G401.6 (cell line): ENCODE measurements around the gene MRPL24.
"Not testable (repeated sequence)": the region's sequence is repeated elsewhere in the genome, so short reads cannot be mapped to it uniquely, and the experiment has no call there.

ENCODE experiments used
- FAIRE-seq: peaks from 2 replicates; lab custom pipeline; 2012; peaks lifted over from hg19 to GRCh38; lab: Jason Lieb, UNC

MRPL24 gene

DNA sequence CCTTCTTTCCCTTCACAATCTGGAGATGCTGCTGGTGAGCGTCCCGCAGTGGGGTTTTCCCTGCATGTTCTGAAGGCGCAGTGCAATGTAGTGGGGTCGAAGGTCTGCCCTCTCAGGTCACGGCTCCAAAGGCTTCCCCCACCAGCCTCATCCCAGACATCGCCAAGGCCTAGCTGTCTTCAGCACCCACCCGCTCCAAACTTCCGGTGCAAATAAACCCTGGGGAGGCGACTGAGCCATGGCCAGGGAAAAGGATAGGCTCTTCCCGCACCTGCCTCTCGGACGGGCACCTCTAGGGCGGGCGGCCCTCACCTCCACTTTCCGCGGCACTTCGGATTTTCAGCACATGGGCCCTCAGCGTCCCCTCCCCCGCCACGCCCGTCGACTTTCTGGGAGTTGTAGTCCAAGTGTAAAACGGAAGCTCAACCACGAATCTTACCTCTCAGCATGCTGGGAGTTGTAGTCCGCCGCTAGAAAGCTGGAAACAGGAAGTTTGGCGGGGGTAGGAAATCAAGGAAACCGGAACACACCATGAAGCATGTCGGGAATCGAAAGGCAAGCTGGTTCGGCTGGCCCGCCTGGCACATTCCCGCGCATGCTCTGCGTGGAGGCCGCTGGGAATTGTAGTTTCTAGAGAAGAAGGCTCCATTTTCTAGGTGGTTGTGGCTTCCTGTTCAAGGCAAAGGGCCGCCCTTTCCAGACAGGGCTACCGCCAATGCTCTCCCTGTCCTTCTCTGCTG, at the start of gene MRPL24:
TSS of gene MRPL24 (minus strand) at position 348 of the 740 bp plus-strand sequence. CDS start 2,384 bp downstream, outside the sequence.
- FAIRE-seq = peak; percentile 98

DNA sequence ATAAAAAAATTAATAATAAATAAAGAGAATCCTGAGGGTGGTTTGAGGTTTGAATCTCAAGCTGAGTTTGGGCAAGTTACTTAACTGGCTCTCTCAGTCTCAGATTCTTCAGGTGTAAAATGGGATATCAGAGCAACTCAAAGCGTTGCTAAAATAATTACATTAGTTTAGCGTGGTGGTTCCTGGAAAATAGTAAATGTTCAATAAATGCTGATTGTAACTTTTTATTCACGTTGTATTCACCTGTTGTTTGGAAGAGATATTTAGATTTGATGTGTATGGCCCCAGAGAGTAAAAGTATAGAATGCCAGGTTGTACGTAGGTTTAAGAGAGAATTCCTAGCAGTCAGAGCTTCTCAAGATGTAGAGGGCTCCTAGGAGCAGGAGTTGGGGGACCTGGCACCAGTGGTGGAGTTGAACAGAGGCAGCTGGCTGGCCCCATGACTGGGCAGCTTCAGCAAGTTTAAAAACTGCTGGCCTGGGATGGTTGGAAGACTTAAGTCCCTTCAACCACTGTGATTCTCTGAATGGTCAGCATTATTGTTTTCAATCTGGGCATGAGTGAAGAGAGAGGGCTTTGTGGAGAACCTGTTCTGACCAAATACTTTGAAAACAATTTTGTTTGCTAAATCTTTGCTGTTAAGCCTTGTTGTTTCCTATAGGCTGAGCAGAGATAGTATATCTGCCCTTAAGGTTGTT, 48.9 kb upstream of the MRPL24 start:
- FAIRE-seq = no peak

DNA sequence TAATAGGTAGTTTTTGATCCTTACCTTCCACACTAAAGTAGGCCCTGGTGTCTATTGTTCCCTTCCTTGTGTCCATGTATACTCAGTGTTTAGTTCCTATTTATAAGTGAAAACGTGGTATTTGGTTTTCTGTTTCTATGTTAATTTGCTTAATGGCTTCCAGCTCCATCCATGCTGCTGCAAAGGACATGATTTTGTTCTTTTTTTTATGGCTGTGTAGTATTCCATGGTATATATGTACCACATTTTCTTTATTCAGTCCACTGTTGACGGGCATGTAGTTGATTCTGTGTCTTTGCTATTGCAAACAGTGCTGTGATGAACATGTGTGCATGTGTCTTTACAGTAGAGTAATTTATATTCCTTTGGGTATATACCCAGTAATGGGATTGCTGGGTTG, 47.2 kb upstream of the MRPL24 start:
- FAIRE-seq = no peak

DNA sequence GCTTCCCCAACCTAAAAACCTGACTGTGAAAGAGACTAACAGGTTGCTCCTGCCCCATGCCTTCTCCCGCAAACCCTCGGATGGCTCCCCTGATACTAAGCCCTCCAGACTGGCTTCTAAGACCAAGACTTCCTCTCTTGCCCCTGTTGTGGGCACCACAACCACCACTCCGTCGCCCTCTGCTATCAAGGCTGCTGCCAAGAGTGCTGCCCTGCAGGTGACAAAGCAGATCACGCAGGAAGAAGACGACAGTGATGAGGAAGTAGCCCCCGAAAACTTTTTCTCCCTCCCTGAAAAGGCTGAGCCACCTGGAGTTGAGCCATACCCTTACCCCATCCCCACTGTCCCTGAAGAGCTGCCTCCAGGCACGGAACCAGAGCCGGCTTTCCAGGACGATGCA, 45.8 kb upstream of the MRPL24 start:
- FAIRE-seq = no peak

DNA sequence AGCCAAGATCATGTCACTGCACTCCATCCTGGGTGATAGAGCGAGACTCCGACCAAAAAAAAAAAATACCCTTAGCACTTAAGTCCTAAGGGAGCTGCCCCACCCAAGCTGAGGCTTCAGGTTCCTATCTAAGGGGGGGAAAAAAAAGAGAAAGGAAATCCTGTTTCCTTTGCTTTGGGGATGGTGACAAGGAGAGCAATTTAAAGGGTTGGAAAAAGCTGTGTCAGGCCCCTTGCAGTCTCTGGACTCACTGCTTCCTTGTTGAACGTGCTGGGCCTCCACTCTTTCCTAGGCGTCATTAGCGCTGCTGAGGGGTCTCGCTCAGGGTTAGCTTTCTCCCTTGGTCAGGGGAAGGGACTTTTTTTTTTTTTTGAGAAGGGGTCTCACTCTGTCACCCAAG, 44.6 kb upstream of the MRPL24 start:
- FAIRE-seq = no peak

DNA sequence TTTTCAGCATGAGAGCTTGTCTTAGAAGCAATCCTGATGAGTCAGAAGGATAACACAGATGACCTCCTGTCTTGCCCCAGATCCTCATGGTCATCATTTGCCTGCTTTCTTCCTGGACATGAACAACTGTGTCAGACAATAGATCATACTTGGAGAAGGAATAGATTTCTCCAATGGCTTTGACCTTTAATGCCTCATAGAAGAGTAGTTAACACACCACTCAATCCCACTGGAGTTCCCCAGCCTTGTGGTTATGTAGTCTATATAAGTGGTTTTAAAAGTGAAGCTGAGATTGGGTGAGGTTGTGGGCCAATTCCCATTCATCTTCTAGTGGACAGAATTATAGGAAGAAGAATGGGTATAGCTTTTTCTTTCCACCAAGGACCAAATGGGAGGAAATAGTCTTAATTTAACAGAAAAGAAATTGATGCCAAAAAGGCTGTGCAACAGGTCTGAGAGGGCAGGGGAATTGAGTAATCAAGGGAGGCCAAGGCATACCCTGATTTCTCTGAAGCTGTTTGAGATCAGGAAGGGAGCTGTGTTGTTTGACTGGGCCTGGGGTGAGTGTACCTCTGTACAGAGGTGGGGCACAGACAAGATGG, 40.8 kb upstream of the MRPL24 start:
- no peak for FAIRE-seq

DNA sequence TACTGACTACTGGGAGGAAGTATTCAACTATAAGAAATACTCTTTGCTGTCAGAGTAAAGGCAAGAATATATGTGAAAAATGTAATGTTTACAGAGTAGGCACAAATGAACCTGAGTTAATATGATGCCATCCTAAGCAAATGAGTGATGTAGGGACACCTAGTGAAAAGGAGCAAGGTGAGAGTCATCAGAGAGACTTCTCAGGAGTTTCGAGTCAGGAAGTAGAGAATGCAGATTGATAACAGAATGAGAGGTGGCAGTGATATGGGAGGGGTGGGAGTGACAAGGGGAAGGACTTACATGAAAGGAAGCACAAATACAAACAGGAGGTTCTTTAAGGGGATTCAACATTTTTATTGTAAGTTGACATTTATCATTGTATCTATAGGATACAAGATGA, 36.7 kb upstream of the MRPL24 start:
- FAIRE-seq = no peak

DNA sequence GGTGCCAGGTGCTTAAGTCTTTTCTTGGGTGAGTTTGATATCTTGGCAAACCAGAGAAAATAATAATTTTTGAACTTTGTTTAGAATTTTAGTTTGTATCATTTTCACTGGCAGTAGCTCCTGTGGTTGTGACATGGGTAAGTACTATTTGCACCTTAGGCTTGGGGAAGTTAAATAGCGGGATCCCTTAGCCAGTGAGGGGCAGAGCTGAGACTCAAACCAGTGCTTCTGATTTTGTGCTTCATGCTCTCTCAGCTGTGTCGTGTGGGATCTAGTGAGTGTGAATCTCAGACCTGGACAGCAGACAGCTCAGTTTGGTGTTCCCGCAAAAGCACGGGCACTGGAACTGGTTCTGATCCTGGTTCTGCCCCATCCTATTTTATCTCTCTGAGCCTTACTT, 36.1 kb upstream of the MRPL24 start:
- FAIRE-seq = no peak

DNA sequence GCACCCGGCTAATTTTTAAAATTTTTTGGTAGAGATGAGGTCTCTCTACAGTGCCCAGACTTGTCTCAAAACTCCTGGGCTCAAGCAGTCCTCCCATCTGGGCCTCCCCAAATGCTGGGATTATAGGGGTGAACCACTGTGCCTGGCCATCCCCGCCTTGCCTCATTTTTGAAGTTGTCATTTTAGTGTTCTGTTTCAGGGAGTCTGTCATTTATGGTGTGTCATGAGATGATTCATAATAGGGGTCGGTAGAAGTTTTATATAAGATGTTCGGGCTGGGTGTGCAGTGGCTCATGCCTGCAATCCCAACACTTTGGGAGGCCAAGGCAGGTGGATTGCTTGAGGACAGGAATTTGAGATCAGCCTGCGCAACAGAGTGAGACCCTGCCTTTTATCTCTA, 34.9 kb upstream of the MRPL24 start:
- FAIRE-seq = no peak

DNA sequence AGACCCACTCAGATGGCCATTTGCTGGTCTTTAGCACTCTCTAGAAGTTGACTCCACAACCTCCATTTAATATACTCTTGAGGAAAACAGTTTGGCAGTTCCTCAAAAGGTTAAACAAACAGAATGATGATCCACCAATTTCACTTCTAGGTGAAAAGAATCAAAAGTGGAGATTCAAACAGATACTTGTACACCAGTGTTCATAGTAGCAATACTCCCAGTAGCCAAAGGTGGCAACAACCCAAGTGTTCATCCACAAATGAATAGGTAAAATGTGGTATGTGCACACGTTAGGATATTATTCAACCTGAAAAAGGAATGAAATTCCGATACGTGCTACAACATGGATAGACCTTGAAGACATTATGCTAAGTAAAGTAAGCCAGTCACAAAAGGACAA, 32.7 kb upstream of the MRPL24 start:
- FAIRE-seq = no peak

DNA sequence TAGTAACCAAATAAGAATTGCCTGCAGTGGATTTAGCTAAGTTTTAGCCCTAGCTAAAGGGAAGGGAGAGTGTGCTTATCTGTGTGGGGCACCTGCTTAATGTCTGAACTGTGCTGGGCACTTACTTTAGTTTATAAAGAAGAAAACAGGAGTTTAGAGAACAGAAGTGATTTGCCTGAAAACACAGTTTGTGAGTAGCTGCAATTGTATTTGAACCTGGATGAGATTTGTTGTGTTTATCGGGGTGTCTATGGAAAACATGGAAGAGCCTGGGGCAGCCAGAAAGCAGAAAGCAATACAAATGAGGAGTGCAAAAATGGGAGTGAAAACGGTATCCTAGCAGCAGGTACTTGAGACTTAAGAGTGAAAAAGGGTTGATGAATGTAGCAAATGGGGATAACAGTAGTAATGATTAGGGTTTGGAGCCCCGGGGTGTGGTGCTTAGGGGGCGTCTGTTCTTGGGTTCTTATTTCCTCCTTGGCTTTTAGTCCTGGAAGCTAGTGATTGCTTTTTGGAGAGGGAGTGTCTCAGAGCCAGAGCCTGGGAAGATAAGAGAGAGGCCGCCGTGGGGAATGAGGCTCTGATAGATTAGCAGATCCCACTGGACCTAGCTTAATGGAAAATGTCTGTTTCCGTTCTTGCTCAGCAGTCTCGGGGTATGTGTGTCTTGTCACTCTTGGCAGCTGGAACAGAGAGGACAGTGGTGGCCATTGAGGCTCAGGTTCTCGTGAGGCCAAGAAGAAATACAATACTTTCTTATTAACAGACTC, 32.0 kb upstream of the MRPL24 start:
- no peak for FAIRE-seq

DNA sequence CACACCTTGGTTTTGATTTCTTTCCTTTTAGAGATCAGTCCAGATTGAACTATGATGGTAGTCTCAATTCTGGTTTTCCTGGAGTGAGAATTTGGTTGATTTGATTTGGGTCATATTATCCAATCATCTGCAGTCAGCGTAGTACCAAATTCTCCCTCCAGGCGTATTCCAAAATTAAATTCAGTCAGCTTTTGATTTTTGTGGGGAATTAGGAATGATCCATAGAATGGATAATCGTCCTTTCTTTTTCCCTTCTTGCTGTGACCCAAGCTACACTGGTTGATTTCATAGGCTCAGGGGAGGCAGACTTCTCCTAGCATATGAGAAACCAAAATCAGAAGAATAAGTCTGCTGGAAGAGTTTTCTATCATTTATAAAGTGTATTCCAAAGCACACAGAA, 31.3 kb upstream of the MRPL24 start:
- no peak for FAIRE-seq

DNA sequence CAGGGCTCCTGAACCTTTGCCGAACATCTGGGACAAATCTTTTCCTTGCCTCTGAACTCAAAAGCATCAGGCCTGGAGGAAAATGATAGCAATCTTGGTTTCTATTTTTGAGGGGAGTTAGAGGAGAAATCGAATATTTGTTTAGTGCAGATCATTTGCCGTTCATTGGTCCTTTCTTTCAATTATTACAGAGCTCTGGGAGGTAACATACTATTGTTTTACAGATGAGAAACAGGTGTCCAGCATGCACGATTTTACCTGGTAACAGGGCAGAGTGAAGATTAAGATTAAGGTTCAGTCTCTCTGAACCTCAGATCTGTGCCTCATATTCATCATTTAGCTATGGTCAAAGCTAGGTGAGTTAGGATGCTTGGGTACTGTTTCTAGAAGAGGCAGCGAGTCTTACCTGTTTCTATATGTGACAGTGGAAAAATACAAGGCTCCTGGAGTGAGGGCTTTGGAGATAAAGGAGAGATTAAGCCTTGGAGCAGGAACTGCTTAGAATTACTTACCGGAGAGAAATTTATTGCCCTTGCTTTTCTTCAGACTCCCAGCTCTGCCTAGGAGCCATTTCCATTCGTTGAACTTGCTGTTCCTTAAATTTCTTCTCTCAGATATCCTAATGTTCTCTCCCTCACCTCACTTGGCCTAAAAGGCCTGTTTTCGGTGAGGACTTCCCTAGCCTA, 27.9 kb upstream of the MRPL24 start:
- FAIRE-seq = no peak

DNA sequence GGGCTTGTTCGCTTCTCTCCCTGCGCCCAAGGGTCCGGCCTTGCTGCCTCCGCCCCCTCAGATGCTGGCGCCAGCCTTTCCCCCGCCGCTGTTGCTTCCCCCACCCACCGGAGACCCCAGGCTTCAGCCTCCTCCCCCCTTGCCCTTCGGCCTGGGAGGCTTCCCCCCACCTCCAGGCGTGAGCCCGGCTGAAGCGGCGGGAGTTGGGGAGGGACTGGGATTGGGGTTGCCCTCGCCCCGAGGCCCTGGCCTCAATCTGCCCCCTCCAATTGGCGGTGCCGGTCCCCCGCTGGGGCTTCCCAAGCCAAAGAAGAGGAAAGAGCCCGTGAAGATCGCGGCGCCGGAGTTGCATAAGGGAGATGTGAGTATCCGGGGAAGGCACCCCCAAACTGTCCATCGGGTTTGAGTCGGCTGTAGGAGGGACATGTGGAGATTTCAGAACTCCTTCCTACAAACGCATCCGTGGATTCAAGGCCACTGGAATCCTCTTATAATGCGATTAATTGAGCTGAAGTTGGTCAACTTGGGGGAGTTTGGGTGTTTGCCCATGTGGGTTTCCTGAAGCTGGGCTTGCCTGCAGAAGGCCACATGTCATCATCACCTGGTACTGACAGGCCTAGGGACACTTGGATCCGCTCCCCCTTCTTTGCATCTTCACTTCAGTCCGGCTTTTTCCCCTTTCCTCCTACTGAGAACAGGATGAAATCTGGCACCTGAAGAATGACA, 27.2 kb upstream of the MRPL24 start:
- no peak for FAIRE-seq

DNA sequence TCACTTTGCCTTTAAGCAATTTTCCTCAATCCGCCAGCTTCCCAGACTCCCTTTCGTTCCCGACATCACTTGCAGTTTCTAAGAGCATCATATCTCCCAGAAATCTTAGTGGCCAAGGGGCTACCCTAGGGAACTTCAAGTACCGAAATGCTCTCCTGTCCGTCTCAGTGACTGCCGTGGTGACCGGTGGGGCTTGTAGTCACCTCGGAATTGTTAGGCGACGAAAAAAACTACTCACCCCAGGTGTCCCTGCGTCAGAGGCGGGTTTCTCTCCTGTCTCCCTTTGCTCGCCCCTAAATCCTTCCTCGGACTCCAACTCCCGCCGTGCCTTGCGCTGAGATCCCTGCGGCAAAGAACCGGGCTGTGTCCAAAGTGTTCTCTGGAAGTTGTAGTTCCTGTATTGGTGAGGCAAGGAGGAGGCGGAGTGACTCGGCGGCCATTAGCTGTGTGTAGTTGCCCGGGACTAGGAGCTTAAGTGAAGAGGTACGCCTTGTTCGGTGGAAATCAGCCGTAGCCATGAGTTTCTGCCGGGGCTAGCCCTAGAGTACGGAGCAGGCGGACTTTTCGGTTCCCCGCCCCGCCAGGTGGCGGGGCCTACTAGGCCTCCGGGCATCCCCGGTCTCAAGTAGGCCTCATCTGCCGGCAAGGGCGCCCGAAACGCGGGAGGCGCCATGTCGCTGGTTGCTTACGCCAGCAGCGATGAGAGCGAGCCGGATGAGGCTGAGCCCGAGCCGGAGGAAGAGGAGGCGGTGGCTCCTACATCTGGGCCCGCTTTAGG, 26.4 kb upstream of the MRPL24 start, which contains the start of gene PRCC:
TSS of gene PRCC (plus strand) at position 435 of the 778 bp plus-strand sequence. CDS start at position 672, 237 bp downstream.
- peak; percentile 99 for FAIRE-seq

DNA sequence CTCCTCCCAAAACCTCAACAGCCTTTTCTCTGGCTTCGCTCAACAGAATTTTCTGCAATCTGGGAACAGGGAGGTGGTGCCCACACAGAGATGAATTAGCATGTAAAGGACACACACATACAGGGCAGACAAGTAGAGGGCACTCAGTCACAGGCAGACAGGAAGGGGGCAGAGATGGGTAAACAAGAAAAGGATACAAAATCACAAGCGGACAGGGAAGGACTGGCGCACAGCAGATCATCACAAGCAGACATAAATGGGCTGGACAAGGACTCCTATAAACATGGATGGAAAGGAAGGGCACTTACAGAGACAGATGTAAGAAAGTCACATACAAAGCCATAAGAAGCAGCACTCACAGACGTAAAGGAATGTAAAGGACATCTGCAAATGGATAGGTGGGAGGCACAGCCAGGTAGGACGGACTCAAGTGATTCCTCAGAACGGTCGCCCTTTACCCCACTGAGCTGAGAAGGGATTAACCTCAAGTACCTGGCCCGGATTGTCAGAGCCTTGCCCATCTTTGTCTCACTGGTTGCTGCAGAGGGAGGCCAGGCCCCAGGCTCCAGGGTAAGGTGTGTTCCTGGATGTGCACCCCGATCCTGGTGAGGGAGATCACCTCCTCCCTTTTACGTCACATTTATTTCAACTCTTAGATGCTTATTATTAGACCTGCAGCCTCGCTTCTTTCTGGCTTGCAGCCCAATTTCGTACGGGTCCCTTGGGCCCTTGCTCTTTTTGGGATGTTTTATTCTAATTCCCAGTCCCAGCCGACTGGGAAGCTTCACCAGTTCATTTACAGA, 25.6 kb upstream of the MRPL24 start:
- FAIRE-seq = no peak

DNA sequence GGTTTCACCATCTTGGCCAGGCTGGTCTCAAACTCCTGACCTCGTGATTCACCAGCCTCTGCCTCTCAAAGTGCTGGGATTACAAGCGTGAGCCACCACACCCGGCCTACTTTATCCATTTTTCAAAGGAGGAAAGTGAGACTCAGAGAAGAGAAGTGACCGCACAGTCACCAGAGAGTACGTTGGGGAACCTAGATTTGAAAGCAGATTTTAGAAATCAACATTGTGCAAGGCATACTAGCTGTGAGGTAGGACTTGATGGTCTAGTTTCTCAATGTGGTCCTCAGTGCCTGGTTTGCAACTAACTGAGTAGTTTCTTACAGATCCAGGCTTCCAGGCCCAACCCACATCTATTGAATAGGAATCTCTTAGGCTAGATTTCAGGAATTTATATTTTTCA, 24.8 kb upstream of the MRPL24 start:
- no peak for FAIRE-seq

DNA sequence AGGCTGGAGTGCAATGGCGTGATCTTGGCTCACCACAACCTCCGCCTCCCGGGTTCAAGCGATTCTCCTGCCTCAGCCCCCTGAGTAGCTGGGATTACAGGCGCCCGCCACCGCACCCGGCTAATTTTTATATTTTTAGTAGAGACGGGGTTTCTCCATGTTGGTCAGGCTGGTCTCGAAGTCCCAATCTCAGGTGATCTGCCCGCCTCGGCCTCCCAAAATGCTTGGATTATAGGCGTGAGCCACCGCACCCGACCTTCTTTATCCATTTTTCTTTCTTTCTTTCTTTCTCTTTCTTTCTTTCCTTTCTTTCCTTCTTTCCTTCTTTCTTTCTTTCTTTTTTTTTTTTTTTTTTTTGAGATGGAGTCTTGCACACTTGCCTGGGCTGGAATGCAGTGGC, 24.2 kb upstream of the MRPL24 start:
- FAIRE-seq = not testable (repeated sequence)

DNA sequence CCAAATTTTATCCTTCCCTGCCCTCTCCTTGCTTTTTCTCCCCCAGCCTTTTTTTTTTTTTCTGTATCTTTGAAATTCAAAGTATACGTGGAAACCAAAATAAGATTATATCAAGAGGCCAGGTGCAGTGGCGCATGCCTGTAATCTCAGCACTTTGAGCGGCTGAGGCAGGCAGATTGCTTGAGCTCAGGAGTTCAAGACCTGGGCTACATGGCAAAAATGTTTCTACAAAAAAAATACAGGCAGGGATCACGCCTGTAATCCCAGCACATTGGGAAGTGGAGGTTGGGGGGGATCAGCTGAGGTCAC, 19.9 kb upstream of the MRPL24 start:
- FAIRE-seq = no peak
